Tibial nerve (tissue), 4 donors: ENCODE results near the gene SHROOM2.

Source experiments
- CTCF ChIP-seq, 5 experiments: fragments of 200-600 bp in 3 of 5; fragments of 450-650 bp in 2 of 5; sonication (generic) in 3 of 5; IDR thresholded peaks; one replicate each; pipeline ENCODE4 v1.5.1; 2016 to 2019; ENCODE audit warnings: antibody characterized with exemption in 5 of 5, mild to moderate bottlenecking in 3 of 5, moderate library complexity in 2 of 5
- EP300 ChIP-seq, 2 donors: sonication (generic); formaldehyde crosslinking; IDR thresholded peaks; one replicate each; pipeline ENCODE4 v1.6.1; 2017; ENCODE audit warnings: antibody characterized with exemption in 2 of 2, mild to moderate bottlenecking in 1 of 2
- POLR2A ChIP-seq, 2 donors: fragments of 450-650 bp; IDR thresholded peaks; one replicate each; pipeline ENCODE4 v1.6.1; 2017; ENCODE audit warnings: antibody characterized with exemption in 2 of 2, mild to moderate bottlenecking in 2 of 2, moderate library complexity in 2 of 2

DNA sequence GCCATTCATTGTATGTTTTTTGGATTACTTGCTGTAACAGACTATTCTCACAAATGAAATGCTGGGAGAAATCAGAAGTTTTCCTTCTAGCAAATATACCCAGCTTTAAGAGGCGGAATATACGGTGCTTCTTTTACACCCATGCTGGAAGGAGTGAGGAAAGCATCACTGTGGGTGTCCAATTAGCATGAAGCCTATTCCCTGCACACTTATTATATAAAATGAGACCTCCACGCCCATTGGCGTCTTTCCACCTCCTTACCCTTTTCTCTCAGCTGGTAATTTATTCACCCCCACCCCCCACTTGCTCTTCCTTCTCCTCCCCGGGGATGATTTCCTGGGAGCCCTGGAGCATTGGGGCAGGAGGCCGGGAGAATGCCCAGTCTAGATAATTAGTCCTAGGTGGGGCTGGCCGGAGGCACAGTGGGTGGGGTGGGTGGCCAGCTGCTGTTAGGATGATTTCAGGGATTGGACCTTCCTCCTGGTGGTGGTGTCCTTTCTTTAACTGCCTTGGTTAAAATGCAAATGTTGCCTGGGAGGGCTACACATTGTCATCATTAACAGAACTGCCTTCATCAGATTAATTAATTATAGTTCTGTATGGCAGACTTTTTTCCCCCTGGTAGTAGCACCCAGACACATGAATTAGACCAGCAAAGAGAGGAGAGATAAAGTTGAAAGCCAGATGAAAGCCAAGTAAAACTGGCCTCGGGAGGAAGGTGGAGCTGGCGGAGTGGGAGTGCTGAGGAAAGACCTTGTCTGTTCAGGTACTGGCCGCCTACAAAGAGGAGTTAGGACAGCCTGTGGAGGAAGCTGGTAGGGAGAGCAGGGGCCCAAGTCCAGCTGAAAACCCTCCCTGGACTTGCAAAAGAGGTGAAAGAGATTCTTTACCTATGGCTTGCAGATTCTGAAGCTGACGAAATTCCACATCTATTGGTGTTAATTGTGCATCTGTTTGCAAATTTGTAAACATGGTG, 11.4 kb downstream of the SHROOM2 start:
- TF ChIP-seq CTCF (IDR thresholded peaks at IDR 0.05): no peak
- no peak for TF ChIP-seq POLR2A (IDR thresholded peaks at IDR 0.05)
- TF ChIP-seq EP300 (IDR thresholded peaks at IDR 0.05): no peak
